PC-3 (cell line): ENCODE measurements around the gene KRTCAP2. TPM values are rescaled to one million over a fixed set of nuclear protein-coding genes. Genes with fewer than 3 reads are reported as not detected.
"Not testable (repeated sequence)": the region's sequence is repeated elsewhere in the genome, so short reads cannot be mapped to it uniquely, and the experiment has no call there.

Experiments used
- ATAC-seq: fragments of 200-7000 bp; cut with Tn5 transposase; 2 replicates; pipeline ENCODE4 v1.9.1; 2020; ENCODE audit warnings: mild to moderate bottlenecking, moderate library complexity
- BruUV-seq: library from RNA; stranded (reverse); fragments of 400-500 nt; replicated peaks from 2 replicates; lab custom pipeline; 2021; lab: Mats Ljungman, UMichigan
- CTCF ChIA-PET: fragments of 300-600 bp; sonication (Branson Sonifier 250); formaldehyde crosslinking; loops from one replicate; lab custom pipeline; 2022; ENCODE audit warnings: antibody characterized with exemption; lab: Charles Lee
- POLR2A ChIA-PET: fragments of 300-600 bp; sonication (Branson Sonifier 250); formaldehyde crosslinking; loops from one replicate; lab custom pipeline; 2022; ENCODE audit warnings: antibody characterized with exemption; ENCODE audit not compliant: unreplicated experiment; lab: Charles Lee
- DNase-seq: peaks from one replicate; pipeline ENCODE4 v3.0.0-alpha.2; 2015
- H2AFZ ChIP-seq: fragments of 300-600 bp; sonication (generic); 2 replicates; pipeline ENCODE4 v1.6.0; 2016; ENCODE audit warnings: antibody characterized with exemption, low read length
- H3F3A ChIP-seq: fragments of 300-600 bp; sonication (generic); one replicate; pipeline ENCODE4 v1.6.0; 2017; ENCODE audit warnings: antibody characterized with exemption, low read length, control low read depth, mild to moderate bottlenecking; ENCODE audit not compliant: unreplicated experiment
- H3K27ac ChIP-seq: fragments of 300-600 bp; sonication (generic); 2 replicates; pipeline ENCODE4 v1.5.1; 2016; ENCODE audit warnings: mild to moderate bottlenecking, low read length
- H3K27me3 ChIP-seq: fragments of 300-600 bp; sonication (generic); 2 replicates; pipeline ENCODE4 v1.6.1; 2016; ENCODE audit warnings: low read length, mixed read lengths
- H3K36me3 ChIP-seq: fragments of 300-600 bp; sonication (generic); 2 replicates; pipeline ENCODE4 v1.6.1; 2016; ENCODE audit warnings: low read depth, mixed run types, low read length, mixed read lengths
- H3K4me1 ChIP-seq: fragments of 300-600 bp; sonication (generic); 2 replicates; pipeline ENCODE4 v1.5.1; 2016; ENCODE audit warnings: low read length; ENCODE audit not compliant: insufficient read depth
- H3K4me2 ChIP-seq: fragments of 300-600 bp; sonication (generic); 2 replicates; pipeline ENCODE4 v1.6.0; 2016; ENCODE audit warnings: low read length
- H3K4me3 ChIP-seq: fragments of 300-600 bp; sonication (generic); 2 replicates; pipeline ENCODE4 v1.5.1; 2016; ENCODE audit warnings: mild to moderate bottlenecking, low read length, mixed read lengths
- H3K79me2 ChIP-seq: fragments of 300-600 bp; sonication (generic); 2 replicates; pipeline ENCODE4 v1.6.1; 2017; ENCODE audit warnings: low read length, mixed read lengths
- H3K9ac ChIP-seq: fragments of 300-600 bp; sonication (generic); 2 replicates; pipeline ENCODE4 v1.6.0; 2016; ENCODE audit warnings: mild to moderate bottlenecking, low read length
- H3K9me2 ChIP-seq: fragments of 300-600 bp; sonication (generic); replicated peaks from 2 replicates; pipeline ENCODE4 v1.6.1; 2016; ENCODE audit warnings: mixed run types, low read length, mixed read lengths
- H3K9me3 ChIP-seq: fragments of 300-600 bp; sonication (generic); 2 replicates; pipeline ENCODE4 v1.6.1; 2016; ENCODE audit warnings: low read length, mixed read lengths
- H4K20me1 ChIP-seq: fragments of 300-600 bp; sonication (generic); 2 replicates; pipeline ENCODE4 v1.6.1; 2016; ENCODE audit warnings: low read length, mixed read lengths
- EZH2 ChIP-seq: fragments of 300-600 bp; sonication (generic); IDR thresholded peaks from one replicate; pipeline ENCODE4 v1.6.1; 2017; ENCODE audit warnings: antibody characterized with exemption, mild to moderate bottlenecking, low read length; ENCODE audit not compliant: unreplicated experiment
- EZH2phosphoT487 ChIP-seq: fragments of 300-600 bp; sonication (generic); IDR thresholded peaks from 2 replicates; pipeline ENCODE4 v1.6.1; 2018; ENCODE audit warnings: mild to moderate bottlenecking, antibody characterized with exemption, low read length, borderline replicate concordance
- intact Hi-C: fragments of 100-400 bp; cut with micrococcal nuclease; formaldehyde crosslinking; loops from 2 replicates; pipeline ENCODE4 v1.9.0; 2023
- total RNA-seq: library from RNA; depleted of rRNA; stranded (reverse); fragments of >200 nt; gene quantifications from 2 replicates; pipeline ENCODE4 v1.2.3, GENCODE V29; 2014
- TF ChIP-seq, protein P1 (sequence below): fragments of 300-600 bp; sonication (generic); conservative IDR thresholded peaks from 2 replicates; pipeline ENCODE4 v1.5.1; 2017; ENCODE audit warnings: antibody characterized with exemption, low read depth, mild to moderate bottlenecking, low read length

KRTCAP2 gene
- total RNA-seq, 1 experiment from 2014 or later: 241 TPM

DNA sequence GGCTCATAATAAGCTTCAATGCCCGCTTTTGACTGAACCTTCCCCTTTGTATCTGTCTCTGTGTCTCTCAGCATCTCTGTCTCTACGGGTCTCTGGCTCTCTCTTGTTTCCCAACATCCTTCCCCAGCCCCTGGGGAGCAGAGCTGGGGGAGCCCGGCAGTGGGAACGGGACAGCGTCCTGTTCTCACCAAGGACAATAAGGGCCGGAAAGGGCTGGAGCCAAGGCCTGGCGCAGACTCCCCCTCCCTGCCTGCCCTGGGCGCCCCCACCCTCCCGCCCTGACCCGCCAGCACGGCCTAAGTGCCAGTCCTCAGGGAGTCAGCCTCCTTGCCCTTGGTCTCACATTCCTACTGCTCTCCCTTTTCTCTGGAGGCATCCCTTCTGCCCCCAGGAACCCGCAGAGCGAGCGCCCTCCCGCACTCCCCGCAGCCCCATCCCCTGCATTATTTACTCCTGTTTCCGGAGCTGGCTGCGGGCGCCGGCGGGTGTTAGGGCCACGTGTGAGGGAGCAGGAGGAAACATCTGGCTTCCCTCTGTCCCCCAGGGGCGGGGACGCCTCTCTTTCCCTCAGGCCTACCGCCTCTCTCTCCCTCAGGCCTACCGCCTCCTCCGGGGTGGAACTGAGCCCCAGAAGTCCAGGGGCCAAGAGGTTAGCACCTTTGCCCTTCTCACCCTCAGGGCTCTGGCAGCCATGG, 6.5 kb downstream of the KRTCAP2 start:
- Histone ChIP-seq H3K4me1 (peaks cover 4% of the 10 kb centered on the region; the same call in 1 of the 2 replicates), H3K79me2 (peaks cover 6% of the 10 kb centered on the region; the same call in 1 of the 2 replicates), H3K9me2 (no peaks in the 10 kb centered on the region), H3K27ac (no peak overlapping the region), H3K4me3 (no peak overlapping the region), H3K9me3 (no peaks in the 10 kb centered on the region), H4K20me1 (no peaks in the 10 kb centered on the region), H3K4me2 (0 out of 2 replicates have a peak overlapping the region, but pooled peaks have one; percentile 93), H3F3A (no peaks in the 10 kb centered on the region), H3K36me3 (peaks cover 8% of the 10 kb centered on the region; the same call in 1 of the 2 replicates), H2AFZ (no peak overlapping the region), H3K9ac (no peak overlapping the region), H3K27me3 (no peaks in the 10 kb centered on the region)
- TF ChIP-seq EZH2 (no peak), EZH2phosphoT487 (no peak)
- TF ChIP-seq, protein P1, sequence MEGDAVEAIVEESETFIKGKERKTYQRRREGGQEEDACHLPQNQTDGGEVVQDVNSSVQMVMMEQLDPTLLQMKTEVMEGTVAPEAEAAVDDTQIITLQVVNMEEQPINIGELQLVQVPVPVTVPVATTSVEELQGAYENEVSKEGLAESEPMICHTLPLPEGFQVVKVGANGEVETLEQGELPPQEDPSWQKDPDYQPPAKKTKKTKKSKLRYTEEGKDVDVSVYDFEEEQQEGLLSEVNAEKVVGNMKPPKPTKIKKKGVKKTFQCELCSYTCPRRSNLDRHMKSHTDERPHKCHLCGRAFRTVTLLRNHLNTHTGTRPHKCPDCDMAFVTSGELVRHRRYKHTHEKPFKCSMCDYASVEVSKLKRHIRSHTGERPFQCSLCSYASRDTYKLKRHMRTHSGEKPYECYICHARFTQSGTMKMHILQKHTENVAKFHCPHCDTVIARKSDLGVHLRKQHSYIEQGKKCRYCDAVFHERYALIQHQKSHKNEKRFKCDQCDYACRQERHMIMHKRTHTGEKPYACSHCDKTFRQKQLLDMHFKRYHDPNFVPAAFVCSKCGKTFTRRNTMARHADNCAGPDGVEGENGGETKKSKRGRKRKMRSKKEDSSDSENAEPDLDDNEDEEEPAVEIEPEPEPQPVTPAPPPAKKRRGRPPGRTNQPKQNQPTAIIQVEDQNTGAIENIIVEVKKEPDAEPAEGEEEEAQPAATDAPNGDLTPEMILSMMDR: no peak
- intact Hi-C loops: loop anchor here (1.0 kb wide), 2 partner anchors 31 to 75 kb away; partner anchors contain the start of gene SLC50A1
- BruUV-seq: no TSS peak
- ChIA-PET CTCF (interaction anchor here (0.5 to 2.7 kb wide), 11 partner anchors 12 to 107 kb away, joined by 3 to 57 read pairs (median 5); no protein-coding TSS in a partner anchor), POLR2A (no interaction called here)
- DNase-seq (no peak), ATAC-seq (no peak)

DNA sequence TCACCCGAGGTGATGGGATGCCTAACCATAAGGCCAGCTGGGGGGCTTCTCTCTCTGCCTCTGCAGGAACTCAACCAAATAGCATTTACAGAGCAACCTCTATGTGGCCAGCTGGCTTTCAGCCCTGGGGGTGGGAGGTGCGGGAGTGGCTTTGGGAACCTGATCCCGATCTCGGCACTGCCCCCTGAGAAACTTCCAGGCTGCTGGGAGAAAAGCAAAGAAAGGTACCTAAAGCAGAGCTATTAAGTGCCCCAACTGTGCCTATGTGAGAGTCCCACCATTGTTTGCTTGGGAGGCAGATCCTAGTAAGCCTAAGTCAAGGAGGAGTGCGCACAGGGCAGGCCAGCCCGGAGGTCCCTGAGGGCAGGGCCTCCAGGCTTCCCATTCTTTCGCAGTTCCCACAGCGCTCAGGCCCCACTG, 7.0 kb downstream of the KRTCAP2 start:
- Histone ChIP-seq H4K20me1 (no peaks in the 10 kb centered on the region), H3K36me3 (peaks cover 8% of the 10 kb centered on the region; the same call in 1 of the 2 replicates), H3K4me3 (no peak overlapping the region), H3K27me3 (no peaks in the 10 kb centered on the region), H3K9me3 (no peaks in the 10 kb centered on the region), H3K27ac (no peak overlapping the region), H3K9ac (no peak overlapping the region), H3K79me2 (no peaks in the 10 kb centered on the region; the same call in 1 of the 2 replicates), H3K4me1 (peaks cover 4% of the 10 kb centered on the region; the same call in 1 of the 2 replicates), H3K4me2 (no peak overlapping the region), H2AFZ (no peak overlapping the region), H3K9me2 (no peaks in the 10 kb centered on the region), H3F3A (no peaks in the 10 kb centered on the region)
- ATAC-seq (no peak), DNase-seq (no peak)
- ChIA-PET CTCF (interaction anchor here (2.1 to 2.7 kb wide), 2 partner anchors 71 to 75 kb away, joined by 12 to 57 read pairs; no protein-coding TSS in a partner anchor), POLR2A (no interaction called here)
- no TSS peak for BruUV-seq
- TF ChIP-seq, protein P1: no peak
- TF ChIP-seq EZH2phosphoT487: no peak
- TF ChIP-seq EZH2: no peak
- intact Hi-C loops: no loop called here

DNA sequence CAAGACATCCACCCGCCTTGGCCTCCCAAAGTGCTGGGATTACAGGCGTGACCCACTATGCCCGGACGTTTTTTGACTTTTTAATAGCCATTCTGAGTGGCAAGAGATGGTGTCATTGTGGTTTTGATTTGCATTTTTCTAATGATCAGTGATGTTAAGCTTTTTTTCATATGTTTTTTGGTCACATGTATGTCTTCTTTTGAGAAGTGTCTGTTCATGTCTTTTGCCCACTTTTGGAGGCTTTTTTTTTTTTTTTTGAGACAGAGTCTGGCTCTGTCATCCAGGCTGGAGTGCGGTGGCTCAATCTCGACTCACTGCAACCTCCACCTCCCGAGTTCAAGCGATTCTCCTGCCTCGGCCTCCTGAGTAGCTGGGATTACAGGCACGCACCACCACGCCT, 8.5 kb downstream of the KRTCAP2 start:
- H3F3A ChIP-seq, ATAC-seq, H3K9me2 ChIP-seq, H3K9ac ChIP-seq, H3K4me1 ChIP-seq, H2AFZ ChIP-seq, H3K79me2 ChIP-seq, H3K36me3 ChIP-seq, BruUV-seq, H3K27me3 ChIP-seq, H4K20me1 ChIP-seq, DNase-seq, H3K27ac ChIP-seq, H3K9me3 ChIP-seq, H3K4me3 ChIP-seq, intact Hi-C loops, POLR2A ChIA-PET, H3K4me2 ChIP-seq, CTCF ChIA-PET: not testable (repeated sequence)

DNA sequence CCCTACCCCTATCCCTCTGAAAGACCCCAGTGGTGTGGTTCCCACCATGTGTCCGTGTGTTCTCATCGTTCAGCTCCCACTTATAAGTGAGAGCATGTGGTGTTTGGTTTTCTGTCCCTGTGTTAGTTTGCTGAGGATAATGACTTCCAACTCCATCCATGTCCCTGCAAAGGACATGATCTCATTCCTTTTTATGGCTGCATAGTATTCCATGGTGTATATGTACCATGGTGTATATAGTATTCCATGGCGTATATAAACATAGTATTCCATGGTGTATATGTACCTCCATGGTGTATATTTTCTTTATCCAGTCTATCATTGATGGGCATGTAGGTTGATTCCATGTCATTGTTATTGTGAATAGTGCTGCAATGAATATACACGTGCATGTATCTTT, 9.3 kb downstream of the KRTCAP2 start:
- intact Hi-C loops, ATAC-seq, H3K4me3 ChIP-seq, H3K9me2 ChIP-seq, H4K20me1 ChIP-seq, H3K4me1 ChIP-seq, BruUV-seq, H3K9me3 ChIP-seq, H3K9ac ChIP-seq, H3K4me2 ChIP-seq, CTCF ChIA-PET, H3F3A ChIP-seq, H2AFZ ChIP-seq, POLR2A ChIA-PET, H3K27me3 ChIP-seq, H3K36me3 ChIP-seq, DNase-seq, H3K27ac ChIP-seq, H3K79me2 ChIP-seq: not testable (repeated sequence)

DNA sequence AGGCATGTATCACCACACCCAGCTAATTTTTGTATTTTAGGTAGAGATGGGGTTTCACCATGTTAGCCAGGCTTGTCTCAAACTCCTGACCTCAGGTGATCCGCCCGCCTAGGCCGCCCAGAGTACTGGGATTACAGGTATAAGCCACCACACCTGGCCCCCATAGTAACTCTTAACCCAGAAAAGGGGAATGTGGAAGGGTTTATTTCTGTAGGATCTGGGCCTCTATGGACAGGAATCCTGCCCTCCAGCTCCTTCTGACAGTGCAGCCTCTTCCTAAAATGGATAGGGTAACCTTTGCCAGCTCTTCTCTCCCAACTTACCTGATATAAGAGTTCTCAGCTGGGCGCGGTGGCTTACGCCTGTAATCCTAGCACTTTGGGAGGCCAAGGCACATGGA, 10.5 kb downstream of the KRTCAP2 start:
- not testable (repeated sequence) for H3K79me2 ChIP-seq, H3K4me2 ChIP-seq, ATAC-seq

More for the DNA sequence above, 10.5 kb downstream of the KRTCAP2 start:
- H2AFZ ChIP-seq, H3K27ac ChIP-seq, H4K20me1 ChIP-seq, H3K27me3 ChIP-seq, POLR2A ChIA-PET, H3K9me2 ChIP-seq, DNase-seq, H3F3A ChIP-seq, H3K9ac ChIP-seq, BruUV-seq, H3K36me3 ChIP-seq, H3K4me3 ChIP-seq, intact Hi-C loops, CTCF ChIA-PET, H3K4me1 ChIP-seq, H3K9me3 ChIP-seq: not testable (repeated sequence)
